Spleen (tissue), 11 donors: ENCODE results near the gene HOXB7. TPM values are rescaled to one million over a fixed set of nuclear protein-coding genes. Genes with fewer than 3 reads are reported as not detected.

Experiments
- DNase-seq: peaks from one replicate; pipeline ENCODE4 v3.0.0-alpha.2; 2020
- H3K27ac ChIP-seq, 8 donors: fragments of 200-600 bp; sonication (generic) in 7 of 8; 1 replicate in 4 of 8; 2 replicates in 4 of 8; pipeline versions ENCODE4 v1.5.0 to v1.8.0; 2016 to 2021; ENCODE audit warnings: inconsistent platforms in 4 of 8, mild to moderate bottlenecking in 4 of 8, moderate library complexity in 1 of 8
- H3K27me3 ChIP-seq, 7 donors: fragments of 200-600 bp; sonication (generic) in 6 of 7; replicated peaks in 1 of 7; 1 replicate in 4 of 7; 2 replicates in 3 of 7; pipeline versions ENCODE4 v1.5.0 to v1.8.0; 2016 to 2021; ENCODE audit warnings: inconsistent platforms in 3 of 7, mild to moderate bottlenecking in 1 of 7
- H3K36me3 ChIP-seq, 6 donors: fragments of 200-600 bp; sonication (generic) in 5 of 6; 1 replicate in 4 of 6; 2 replicates in 2 of 6; pipeline versions ENCODE4 v1.5.0 to v1.8.0; 2016 to 2021; ENCODE audit warnings: inconsistent platforms in 2 of 6
- H3K4me1 ChIP-seq, 6 donors: fragments of 200-600 bp; sonication (generic) in 5 of 6; 1 replicate in 3 of 6; 2 replicates in 3 of 6; pipeline versions ENCODE4 v1.5.0 to v1.8.0; 2016 to 2021; ENCODE audit warnings: inconsistent platforms in 3 of 6
- H3K4me3 ChIP-seq, 8 donors: fragments of 200-600 bp; sonication (generic) in 7 of 8; 1 replicate in 4 of 8; 2 replicates in 4 of 8; pipeline versions ENCODE4 v1.5.0 to v1.8.0; 2016 to 2021; ENCODE audit warnings: inconsistent platforms in 4 of 8, mild to moderate bottlenecking in 4 of 8, moderate library complexity in 2 of 8
- H3K9me3 ChIP-seq, 8 donors: fragments of 200-600 bp; sonication (generic) in 7 of 8; 1 replicate in 4 of 8; 2 replicates in 4 of 8; pipeline versions ENCODE4 v1.5.0 to v1.8.0; 2016 to 2021; ENCODE audit warnings: inconsistent platforms in 4 of 8
- CTCF ChIP-seq, 11 experiments: fragments of 200-600 bp in 7 of 11; fragments of 450-650 bp in 4 of 11; sonication (generic) in 4 of 11; IDR thresholded peaks in 8 of 11; conservative IDR thresholded peaks in 3 of 11; 1 replicate in 7 of 11; 2 replicates in 4 of 11; pipeline versions ENCODE4 v1.4.0 to v1.8.0; 2016 to 2021; ENCODE audit warnings: antibody characterized with exemption in 11 of 11, inconsistent platforms in 4 of 11, mild to moderate bottlenecking in 1 of 11
- POLR2A ChIP-seq, 3 donors: fragments of 450-650 bp; IDR thresholded peaks; one replicate each; pipeline ENCODE4 v1.5.1; 2017; ENCODE audit warnings: antibody characterized with exemption in 3 of 3, mild to moderate bottlenecking in 1 of 3
- POLR2AphosphoS5 ChIP-seq, 3 donors: sonication (generic); formaldehyde crosslinking; IDR thresholded peaks; one replicate each; pipeline ENCODE4 v1.5.1; 2017; ENCODE audit warnings: antibody characterized with exemption in 3 of 3
- WGBS, 5 donors: extraction: QIAGEN DNeasy Blood & Tissue Kit in 3 of 5; methylation state at CpG; one replicate each; pipeline versions ENCODE4 v1.1.5 to v1.1.7; 2013 to 2018; 5-methylcytosine and 5-hydroxymethylcytosine counted together
- intact Hi-C: fragments of 100-400 bp; cut with DNase I; formaldehyde crosslinking; loops from one replicate; pipeline ENCODE4 v1.15.0; 2023; ENCODE audit warnings: low total_unique reads
- polyA plus RNA-seq, 3 donors: library from polyadenylated mRNA; stranded (reverse); fragments of 200-250 nt; gene quantifications; one replicate each; pipeline ENCODE4 v1.2.1, GENCODE V29; 2013
- total RNA-seq, 7 donors: library from RNA; depleted of rRNA in 3 of 7; stranded (reverse); fragments of >200 nt in 3 of 7; fragmentation: NEBNext Ultra II Directional in 4 of 7; extraction: Animal tissue kit (Norgen Biotek cat#: 25700) in 4 of 7; gene quantifications; one replicate each; pipeline versions ENCODE4 v1.1.0 to v1.2.1, GENCODE V29; 2016 to 2021
- donor health status: healthy with polysubstance abuse.
- donor health status: DM: no; HTN: no; CAD: no; lungs with moderate emphysema.
- donor health status: DM: no; HTN: no; CAD: no.
- donor health status: Bipolar disorder and iron deficiency.
- donor health status: healthy.
- donor health status: DM: no; HTN: no; CAD: no.
- donor health status: DM: yes; HTN: yes; CAD: no.

Gene HOXB7
- total and polyA plus RNA-seq, 10 donors: 1.3 to 7.5 (median 3.1) TPM

GRCh38 chr17:48599354-48599753 is 11.5 kb downstream of the HOXB7 start:
- TF ChIP-seq POLR2AphosphoS5 (IDR thresholded peaks at IDR 0.05) (no peak), POLR2A (IDR thresholded peaks at IDR 0.05) (no peak), CTCF (IDR thresholded peaks at IDR 0.05 in 8 of 11, conservative IDR thresholded peaks at IDR 0.05 in 3 of 11) (no peak)
- no peak overlapping the region for H3K4me3 ChIP-seq
- no peak overlapping the region for H3K27ac ChIP-seq
- H3K27me3 ChIP-seq: peaks cover 6 to 100% (median 93%) of the 10 kb centered on the region in 7 donors
- no peak for DNase-seq
- intact Hi-C loops: no loop called here
- no peaks in the 10 kb centered on the region for H3K9me3 ChIP-seq
- peaks cover 22 to 76% (median 46%) of the 10 kb centered on the region in 6 donors for H3K4me1 ChIP-seq
- no peaks in the 10 kb centered on the region for H3K36me3 ChIP-seq
- 84 to 96% (median 91%) methylated on average over 5 of the region's 5 CpGs for WGBS, 5 donors

DNA sequence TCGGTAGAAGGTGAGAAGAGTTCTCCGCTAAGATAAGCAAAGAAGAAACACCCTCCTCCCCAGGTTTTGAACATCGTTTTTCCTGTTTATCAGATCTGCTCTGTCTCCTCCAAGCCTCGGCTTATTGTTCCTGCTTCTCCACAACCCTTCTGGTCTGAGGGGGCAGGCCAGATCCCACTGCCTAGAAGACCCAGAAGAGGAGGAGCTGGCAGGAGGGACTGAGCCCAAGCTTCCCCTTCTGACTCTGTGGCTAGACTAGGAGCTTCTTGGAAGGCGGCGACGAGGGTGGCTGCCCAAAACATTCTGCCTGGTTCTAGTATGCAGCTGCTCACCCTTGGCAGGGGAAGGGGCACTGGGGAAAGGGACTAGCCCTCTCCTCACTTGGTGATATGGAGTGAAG is 12.1 kb downstream of the HOXB7 start:
- intact Hi-C loops: no loop called here
- no peak for DNase-seq
- Histone ChIP-seq H3K9me3 (no peaks in the 10 kb centered on the region), H3K4me1 (peaks cover 22 to 76% (median 50%) of the 10 kb centered on the region in 6 donors), H3K27ac (peak overlapping the region in 1 of 8 donors; percentile 85), H3K27me3 (peaks cover 6 to 100% (median 93%) of the 10 kb centered on the region in 7 donors), H3K36me3 (no peaks in the 10 kb centered on the region), H3K4me3 (no peak overlapping the region)
- TF ChIP-seq POLR2AphosphoS5 (IDR thresholded peaks at IDR 0.05) (no peak), POLR2A (IDR thresholded peaks at IDR 0.05) (no peak), CTCF (IDR thresholded peaks at IDR 0.05 in 8 of 11, conservative IDR thresholded peaks at IDR 0.05 in 3 of 11) (no peak)
- WGBS, 5 donors: 49 to 77% (median 56%) methylated on average over 7 of the region's 7 CpGs

- no peaks in the 10 kb centered on the region for H3K9me3 ChIP-seq
- no peaks in the 10 kb centered on the region for H3K36me3 ChIP-seq
- H3K27me3 ChIP-seq: peaks cover 6 to 100% (median 92%) of the 10 kb centered on the region in 7 donors
- 1 to 3% (median 2%) methylated on average over 34 to 68 of the region's 68 CpGs for WGBS, 5 donors
- peak overlapping the region in 7 of 8 donors; percentile 55 to 85 (median 76) for H3K27ac ChIP-seq
- no peak for TF ChIP-seq CTCF (IDR thresholded peaks at IDR 0.05 in 8 of 11, conservative IDR thresholded peaks at IDR 0.05 in 3 of 11)
- peak in 1 of 3 donors; percentile 16 for TF ChIP-seq POLR2A (IDR thresholded peaks at IDR 0.05)
- TF ChIP-seq POLR2AphosphoS5 (IDR thresholded peaks at IDR 0.05): peak; percentile 22 to 79 (median 73)
- DNase-seq: peak; percentile 83
- H3K4me3 ChIP-seq: peak overlapping the region; percentile 39 to 74 (median 47)
- peaks cover 26 to 77% (median 56%) of the 10 kb centered on the region in 6 donors for H3K4me1 ChIP-seq
- intact Hi-C loops: no loop called here
Measured at GRCh38 chr17:48597778-48598631, 12.8 kb downstream of the HOXB7 start.

DNA sequence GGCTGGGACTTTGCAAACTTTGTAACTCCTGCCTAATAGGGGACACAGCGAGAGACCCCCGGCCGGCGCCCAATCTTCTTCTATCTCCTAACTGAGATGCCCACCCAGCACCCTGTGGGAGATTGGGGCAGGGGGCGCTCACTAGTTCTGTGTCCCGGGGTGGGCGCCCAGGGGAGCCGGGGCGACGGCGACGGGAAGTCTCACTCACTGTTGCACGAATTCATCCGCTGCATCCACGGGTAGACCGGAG is 13.4 kb downstream of the HOXB7 start:
- TF ChIP-seq CTCF (IDR thresholded peaks at IDR 0.05 in 8 of 11, conservative IDR thresholded peaks at IDR 0.05 in 3 of 11): no peak
- TF ChIP-seq POLR2A (IDR thresholded peaks at IDR 0.05): no peak
- no peak for TF ChIP-seq POLR2AphosphoS5 (IDR thresholded peaks at IDR 0.05)
- peak overlapping the region in 7 of 8 donors; percentile 55 to 85 (median 76) for H3K27ac ChIP-seq
- peaks cover 6 to 100% (median 93%) of the 10 kb centered on the region in 7 donors for H3K27me3 ChIP-seq
- no peaks in the 10 kb centered on the region for H3K9me3 ChIP-seq
- no peaks in the 10 kb centered on the region for H3K36me3 ChIP-seq
- peaks cover 23 to 77% (median 60%) of the 10 kb centered on the region in 6 donors for H3K4me1 ChIP-seq
- peak overlapping the region; percentile 39 to 74 (median 47) for H3K4me3 ChIP-seq
- WGBS, 5 donors: 0 to 8% (median 1%) methylated on average over 7 to 16 of the region's 16 CpGs
- DNase-seq: no peak
- intact Hi-C loops: no loop called here
